ENCODE results near the gene VPS26C.

GRCh38 chr21:37208056-37208721, 58.9 kb downstream of the VPS26C start:
- TF ChIP-seq CTCF (IDR thresholded peaks at IDR 0.05) (no peak), POLR2A (IDR thresholded peaks at IDR 0.05) (no peak), EP300 (IDR thresholded peaks at IDR 0.05) (no peak)
